ENCODE results near the gene SNTB2. TPM values are rescaled to one million over a fixed set of nuclear protein-coding genes. Genes with fewer than 3 reads are reported as not detected.

The SNTB2 gene
- polyA plus RNA-seq, 10 donors = 14.8 to 21.2 (median 17.7) TPM

GRCh38 chr16:69318177-69318910 is 131.4 kb downstream of the SNTB2 start:
- DNase-seq = no peak

- no peak for DNase-seq
These were observed 131.9 kb downstream of the SNTB2 start for GRCh38 chr16:69318911-69319289.

GRCh38 chr16:69319381-69319780 is 132.4 kb downstream of the SNTB2 start:
- DNase-seq = no peak

GRCh38 chr16:69319826-69320739 is 133.1 kb downstream of the SNTB2 start:
- DNase-seq = no peak

GRCh38 chr16:69320740-69321073 is 133.7 kb downstream of the SNTB2 start:
- no peak for DNase-seq

GRCh38 chr16:69321080-69321479 is 134.1 kb downstream of the SNTB2 start:
- DNase-seq = no peak

- no peak for DNase-seq
These were observed 135.4 kb downstream of the SNTB2 start for GRCh38 chr16:69322343-69322742.

GRCh38 chr16:69323415-69323814 is 136.5 kb downstream of the SNTB2 start:
- no peak for DNase-seq

- peak in 1 of 3 donors; percentile 35 for DNase-seq
These were observed 137.1 kb downstream of the SNTB2 start for GRCh38 chr16:69324013-69324531.

GRCh38 chr16:69324585-69325253 is 137.8 kb downstream of the SNTB2 start:
- no peak for DNase-seq

GRCh38 chr16:69325784-69326171 is 138.8 kb downstream of the SNTB2 start:
- DNase-seq = no peak

- DNase-seq = no peak
These were observed 139.4 kb downstream of the SNTB2 start for GRCh38 chr16:69326172-69326873.

- no peak for DNase-seq
These were observed 140.8 kb downstream of the SNTB2 start for GRCh38 chr16:69327585-69328310.

- no peak for DNase-seq
These were observed 141.9 kb downstream of the SNTB2 start for GRCh38 chr16:69328854-69329316.

- no peak for DNase-seq
These were observed 142.7 kb downstream of the SNTB2 start for GRCh38 chr16:69329369-69330285.

- DNase-seq = peak; percentile 93 to 98 (median 95)
These were observed 143.5 kb downstream of the SNTB2 start, which contains the start of gene PDF for GRCh38 chr16:69330286-69331109. Gene PDF (minus strand): TSS chr16:69330588. CDS start chr16:69330570, 18 bp downstream.

GRCh38 chr16:69334696-69335095 is 147.7 kb downstream of the SNTB2 start:
- DNase-seq = no peak

- DNase-seq = no peak
These were observed 151.8 kb downstream of the SNTB2 start for GRCh38 chr16:69338557-69339288.
